Measurements from ENCODE around the gene SPP2.

DNA sequence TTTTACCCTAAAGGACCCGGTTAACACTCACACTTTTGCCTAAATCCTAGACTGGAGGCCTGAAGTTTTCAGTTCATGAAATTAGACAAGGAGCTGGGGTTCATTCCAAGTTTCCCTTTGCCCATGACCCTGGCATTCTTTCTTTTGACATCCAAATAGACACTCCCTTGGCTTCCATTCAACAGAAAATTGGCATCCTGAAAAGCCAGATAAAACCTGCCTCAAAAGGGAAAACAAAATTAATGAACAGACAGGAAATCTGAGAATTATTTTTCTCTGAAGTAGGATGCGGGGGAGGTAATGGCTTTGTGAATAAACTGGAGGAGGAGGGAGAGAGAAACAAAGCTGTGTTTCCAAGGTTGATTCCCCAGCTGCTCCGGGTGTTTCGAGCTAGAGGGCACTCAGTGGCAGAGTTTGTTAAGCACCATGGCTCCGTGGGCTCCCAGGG is 41.0 kb downstream of the SPP2 start:
- TF ChIP-seq, protein P1, sequence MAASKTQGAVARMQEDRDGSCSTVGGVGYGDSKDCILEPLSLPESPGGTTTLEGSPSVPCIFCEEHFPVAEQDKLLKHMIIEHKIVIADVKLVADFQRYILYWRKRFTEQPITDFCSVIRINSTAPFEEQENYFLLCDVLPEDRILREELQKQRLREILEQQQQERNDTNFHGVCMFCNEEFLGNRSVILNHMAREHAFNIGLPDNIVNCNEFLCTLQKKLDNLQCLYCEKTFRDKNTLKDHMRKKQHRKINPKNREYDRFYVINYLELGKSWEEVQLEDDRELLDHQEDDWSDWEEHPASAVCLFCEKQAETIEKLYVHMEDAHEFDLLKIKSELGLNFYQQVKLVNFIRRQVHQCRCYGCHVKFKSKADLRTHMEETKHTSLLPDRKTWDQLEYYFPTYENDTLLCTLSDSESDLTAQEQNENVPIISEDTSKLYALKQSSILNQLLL (CRISPR knock-in tag; IDR thresholded peaks at IDR 0.05; ENCODE audit: borderline replicate concordance), result no peak
- TF ChIP-seq RFX5 (IDR thresholded peaks at IDR 0.05; ENCODE audit: low read depth, low read length) (no peak), ZZZ3 (IDR thresholded peaks at IDR 0.05) (no peak), ZNF232 (CRISPR knock-in tag; IDR thresholded peaks at IDR 0.05) (no peak), ZNF592 (IDR thresholded peaks at IDR 0.05) (no peak), YY1 (IDR thresholded peaks at IDR 0.05; ENCODE audit: borderline replicate concordance in 1 of 3, control insufficient read depth in 1 of 3, extremely low read depth in 1 of 3, insufficient read depth in 3 of 3, insufficient read length in 1 of 3, insufficient replicate concordance in 2 of 3, low read depth in 1 of 3, low read length in 2 of 3) (no peak), ZBTB11 (CRISPR knock-in tag; IDR thresholded peaks at IDR 0.05) (no peak), CREB1 (IDR thresholded peaks at IDR 0.05) (no peak), CREB1 (CRISPR knock-in tag; IDR thresholded peaks at IDR 0.05) (no peak), GABPB1 (CRISPR knock-in tag; IDR thresholded peaks at IDR 0.05) (no peak), EP300 (IDR thresholded peaks at IDR 0.05; ENCODE audit: low read length) (no peak)

Data from K562 (cell line).